ENCODE results near the gene PLCG2. TPM values are rescaled to one million over a fixed set of nuclear protein-coding genes. Genes with fewer than 3 reads are reported as not detected.

PLCG2 gene
- total RNA-seq, 2 experiments from 2014 or later, result 10.1 to 11.1 TPM

- peaks cover 47% of the 10 kb centered on the region for H3K27me3 Mint-ChIP-seq (ENCODE audit: low read depth)
- no peak overlapping the region for H3K27ac Mint-ChIP-seq
- ChIA-PET POLR2A (no interaction called here), CTCF (interaction anchor here (0.7 to 1.8 kb wide), 4 partner anchors 16 to 93 kb away, joined by 3 to 9 read pairs (median 4); no protein-coding TSS in a partner anchor)
- peak overlapping the region; percentile 84 for H3K4me3 Mint-ChIP-seq
- H3K9me3 Mint-ChIP-seq (ENCODE audit: insufficient read depth), result no peaks in the 10 kb centered on the region
- H3K36me3 Mint-ChIP-seq (ENCODE audit: low read depth), result no peaks in the 10 kb centered on the region
- peaks cover 12% of the 10 kb centered on the region for H3K4me1 Mint-ChIP-seq (ENCODE audit: low read depth)
- ATAC-seq, result no peak
- no peak for DNase-seq
These were observed 1.3 kb downstream of the PLCG2 start for GRCh38 chr16:81780350-81780749.

- H3K4me1 Mint-ChIP-seq (ENCODE audit: low read depth), result peaks cover 12% of the 10 kb centered on the region
- CTCF ChIA-PET, result interaction anchor here (0.8 to 1.2 kb wide), 2 partner anchors 16 to 92 kb away, joined by 3 read pairs; no protein-coding TSS in a partner anchor
- no peaks in the 10 kb centered on the region for H3K9me3 Mint-ChIP-seq (ENCODE audit: insufficient read depth)
- no peaks in the 10 kb centered on the region for H3K36me3 Mint-ChIP-seq (ENCODE audit: low read depth)
- H3K27me3 Mint-ChIP-seq (ENCODE audit: low read depth), result peaks cover 47% of the 10 kb centered on the region
- no peak overlapping the region for H3K27ac Mint-ChIP-seq
- ATAC-seq, result no peak
- POLR2A ChIA-PET, result no interaction called here
- DNase-seq, result no peak
- no peak overlapping the region for H3K4me3 Mint-ChIP-seq
These were observed 3.1 kb downstream of the PLCG2 start for GRCh38 chr16:81782236-81782635.

DNA sequence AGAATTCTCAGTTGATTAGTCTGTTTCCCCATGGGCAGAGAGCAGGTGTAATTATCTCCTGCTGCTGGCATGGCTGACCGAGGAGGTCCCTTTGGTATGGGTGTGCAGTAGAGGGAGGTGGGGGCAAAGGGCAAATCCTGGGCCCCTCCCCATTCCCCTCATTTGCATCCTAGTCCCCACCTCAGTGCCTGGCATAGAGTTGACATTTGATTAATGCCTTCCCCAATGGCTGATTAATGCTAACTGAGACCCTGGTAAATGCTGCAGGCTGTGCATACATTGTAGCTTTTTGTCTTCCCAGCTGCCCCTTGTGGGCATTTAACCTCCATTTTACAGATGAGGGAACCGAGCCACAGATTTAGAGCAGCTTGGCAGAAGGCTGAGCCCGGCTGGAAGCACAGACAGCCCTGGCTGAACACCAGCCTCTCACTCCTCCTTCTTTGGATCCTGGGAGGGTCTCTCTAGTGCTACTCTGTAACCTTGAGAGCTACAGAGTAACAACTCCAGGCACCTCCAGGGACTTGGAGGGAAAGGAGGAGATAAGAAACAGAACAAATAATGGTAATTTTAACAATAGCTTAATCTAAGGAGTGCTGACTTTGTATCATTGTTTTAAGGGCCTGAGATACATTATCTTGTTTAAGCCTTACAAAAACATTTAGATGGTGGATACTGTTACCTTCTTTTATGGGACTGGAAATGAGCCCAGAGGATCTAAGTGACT is 5.1 kb downstream of the PLCG2 start:
- ChIA-PET CTCF (interaction anchor here (1.0 kb wide), 1 partner anchor 90 kb away, joined by 5 read pairs; no protein-coding TSS in a partner anchor), POLR2A (no interaction called here)
- H3K4me3 Mint-ChIP-seq, result no peak overlapping the region

DNA sequence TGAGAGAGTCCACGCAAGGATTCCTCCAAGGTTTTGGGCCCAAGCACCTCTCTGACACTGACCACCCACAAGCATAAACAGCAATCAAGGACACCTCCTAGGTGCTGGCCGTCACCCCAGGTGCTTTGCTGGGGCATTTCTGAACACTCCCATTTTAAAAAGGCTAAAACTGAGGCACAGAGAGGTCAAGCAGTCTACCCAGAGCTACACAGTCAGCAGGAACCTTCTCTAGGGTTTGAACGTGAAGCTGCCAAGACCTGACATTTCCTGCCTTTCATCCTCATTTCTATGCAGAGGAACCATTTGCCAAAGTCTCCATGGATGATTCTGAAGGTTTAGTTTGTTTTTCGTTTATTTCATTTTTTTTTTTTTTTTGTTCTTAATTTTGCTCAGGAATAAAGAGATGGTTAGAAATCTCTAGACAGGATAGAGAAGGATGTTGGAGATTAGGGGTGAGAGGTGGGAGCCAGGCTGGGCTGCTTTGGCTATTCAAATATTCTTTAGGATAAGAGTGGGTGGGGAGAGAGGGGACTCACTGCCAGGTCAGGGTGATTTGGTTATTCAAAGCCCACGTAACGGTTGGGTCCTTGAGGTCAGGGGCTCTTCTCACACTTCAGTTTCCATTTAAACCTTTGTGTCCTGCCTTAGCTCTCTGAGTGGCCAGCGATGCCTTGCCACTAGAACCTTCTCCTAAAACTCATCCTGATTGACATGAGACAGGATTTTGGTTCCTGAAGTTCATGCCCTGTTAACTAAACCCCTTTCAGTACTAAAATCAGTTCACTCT is 6.2 kb downstream of the PLCG2 start:
- DNase-seq (no peak), ATAC-seq (no peak)
- Mint-ChIP-seq H3K4me3 (no peak overlapping the region), H3K9me3 (ENCODE audit: insufficient read depth) (no peaks in the 10 kb centered on the region), H3K4me1 (ENCODE audit: low read depth) (peaks cover under 1% of the 10 kb centered on the region), H3K27ac (no peak overlapping the region), H3K36me3 (ENCODE audit: low read depth) (no peaks in the 10 kb centered on the region), H3K27me3 (ENCODE audit: low read depth) (peaks cover 30% of the 10 kb centered on the region)
- POLR2A ChIA-PET, result interaction anchor here (1.7 kb wide), 1 partner anchor 13 kb away, joined by 4 read pairs; no protein-coding TSS in a partner anchor
- CTCF ChIA-PET, result interaction anchor here (1.0 kb wide), 1 partner anchor 88 kb away, joined by 5 read pairs; no protein-coding TSS in a partner anchor

More for the DNA sequence above, 5.1 kb downstream of the PLCG2 start:
- ATAC-seq, result no peak
- no peak overlapping the region for H3K27ac Mint-ChIP-seq
- H3K9me3 Mint-ChIP-seq (ENCODE audit: insufficient read depth), result no peaks in the 10 kb centered on the region
- peaks cover 8% of the 10 kb centered on the region for H3K4me1 Mint-ChIP-seq (ENCODE audit: low read depth)
- no peaks in the 10 kb centered on the region for H3K36me3 Mint-ChIP-seq (ENCODE audit: low read depth)
- DNase-seq, result no peak
- H3K27me3 Mint-ChIP-seq (ENCODE audit: low read depth), result peaks cover 38% of the 10 kb centered on the region

DNA sequence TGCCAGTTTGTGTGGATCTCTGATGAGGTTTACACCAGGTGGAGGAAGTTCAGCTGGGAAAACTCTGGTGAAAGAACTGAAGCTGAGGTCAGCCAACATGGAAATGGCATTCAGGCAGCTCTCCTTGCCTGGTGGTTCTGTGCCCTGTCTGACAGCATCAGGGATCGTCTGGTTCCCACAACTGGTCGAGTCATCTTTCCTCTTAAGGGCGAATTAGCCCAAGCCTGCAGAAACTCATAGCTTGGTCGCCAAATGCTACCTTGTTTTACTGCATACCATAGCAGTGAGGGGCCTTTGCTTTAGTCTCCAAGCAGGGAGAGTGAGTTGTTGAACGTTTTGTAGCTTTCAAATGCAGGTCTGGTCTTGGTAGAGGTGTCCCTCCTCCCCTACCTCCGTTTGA is 7.2 kb downstream of the PLCG2 start:
- ATAC-seq, result no peak
- no peaks in the 10 kb centered on the region for H3K36me3 Mint-ChIP-seq (ENCODE audit: low read depth)
- CTCF ChIA-PET, result no interaction called here
- no peak overlapping the region for H3K27ac Mint-ChIP-seq
- no peaks in the 10 kb centered on the region for H3K9me3 Mint-ChIP-seq (ENCODE audit: insufficient read depth)
- no peak for DNase-seq
- POLR2A ChIA-PET, result interaction anchor here (1.7 kb wide), 1 partner anchor 12 kb away, joined by 4 read pairs; no protein-coding TSS in a partner anchor
- peaks cover 24% of the 10 kb centered on the region for H3K27me3 Mint-ChIP-seq (ENCODE audit: low read depth)
- H3K4me1 Mint-ChIP-seq (ENCODE audit: low read depth), result no peaks in the 10 kb centered on the region
- no peak overlapping the region for H3K4me3 Mint-ChIP-seq

DNA sequence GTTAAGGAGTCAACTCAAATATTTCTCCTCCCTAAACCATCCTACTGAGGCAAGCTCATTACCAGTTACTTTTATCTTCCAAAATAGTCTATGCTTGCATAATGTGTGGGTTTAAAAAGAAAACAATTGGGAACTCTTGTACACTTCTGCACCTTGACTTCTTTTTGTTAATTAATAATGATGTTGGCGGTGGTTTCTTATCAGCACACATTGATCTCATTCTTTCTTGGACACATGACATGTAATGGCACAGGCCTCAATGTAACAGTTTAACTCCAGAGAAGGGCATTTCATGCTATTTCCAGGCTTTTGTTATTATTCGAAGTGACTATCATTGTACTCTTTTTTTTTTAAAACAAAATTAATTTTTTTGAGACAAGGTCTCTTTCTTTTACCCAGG is 7.8 kb downstream of the PLCG2 start:
- Mint-ChIP-seq H3K4me1 (ENCODE audit: low read depth) (no peaks in the 10 kb centered on the region), H3K27ac (no peak overlapping the region), H3K4me3 (no peak overlapping the region), H3K27me3 (ENCODE audit: low read depth) (peaks cover 20% of the 10 kb centered on the region), H3K36me3 (ENCODE audit: low read depth) (no peaks in the 10 kb centered on the region), H3K9me3 (ENCODE audit: insufficient read depth) (no peaks in the 10 kb centered on the region)
- no peak for ATAC-seq
- POLR2A ChIA-PET, result interaction anchor here (1.7 kb wide), 1 partner anchor 12 kb away, joined by 4 read pairs; no protein-coding TSS in a partner anchor
- CTCF ChIA-PET, result no interaction called here
- DNase-seq, result no peak

DNA sequence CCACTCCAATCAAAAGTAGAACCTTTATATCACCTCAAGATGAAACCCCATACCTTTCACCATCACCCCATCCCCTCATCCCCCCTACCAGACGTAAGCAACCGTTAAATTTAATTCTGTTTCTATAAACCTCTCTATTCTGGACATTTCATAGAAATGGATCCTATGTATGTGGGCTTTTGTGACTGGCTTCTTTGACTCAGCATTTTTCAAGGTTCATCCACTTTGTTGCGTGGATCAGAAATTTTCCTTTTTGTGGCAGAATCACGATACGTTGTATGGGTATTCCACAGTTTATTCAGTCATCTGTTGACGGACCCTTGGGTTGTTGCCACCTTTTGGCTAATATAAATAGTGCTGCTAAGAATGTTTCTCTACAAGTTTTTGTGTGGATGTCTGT is 8.6 kb downstream of the PLCG2 start:
- Mint-ChIP-seq H3K27ac (no peak overlapping the region), H3K36me3 (ENCODE audit: low read depth) (no peaks in the 10 kb centered on the region), H3K4me1 (ENCODE audit: low read depth) (no peaks in the 10 kb centered on the region), H3K27me3 (ENCODE audit: low read depth) (peaks cover 17% of the 10 kb centered on the region), H3K9me3 (ENCODE audit: insufficient read depth) (no peaks in the 10 kb centered on the region), H3K4me3 (no peak overlapping the region)
- ATAC-seq (no peak), DNase-seq (no peak)
- ChIA-PET POLR2A (no interaction called here), CTCF (no interaction called here)

DNA sequence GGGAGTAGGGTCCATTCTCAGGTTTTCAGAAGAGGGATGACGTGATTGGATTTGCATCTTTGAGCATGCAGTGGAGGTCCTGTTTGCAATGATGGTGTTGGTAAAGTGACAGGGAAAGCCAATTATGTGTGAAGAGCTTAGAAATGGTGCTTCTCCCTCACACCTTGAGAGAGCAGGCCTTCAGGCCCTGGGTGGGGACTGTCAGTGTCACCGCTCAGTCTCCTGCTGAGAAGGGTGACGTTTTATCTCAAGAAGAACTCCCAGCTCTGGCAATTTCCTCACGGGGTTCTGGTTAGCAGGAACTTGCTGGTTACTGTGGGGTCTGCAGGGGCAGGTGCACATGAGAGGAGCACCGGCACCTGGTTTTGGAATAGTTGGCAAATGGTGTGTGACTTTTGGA is 11.2 kb downstream of the PLCG2 start:
- H3K4me1 Mint-ChIP-seq (ENCODE audit: low read depth), result no peaks in the 10 kb centered on the region
- H3K27me3 Mint-ChIP-seq (ENCODE audit: low read depth), result peaks cover 7% of the 10 kb centered on the region
- DNase-seq (no peak), ATAC-seq (no peak)
- no peaks in the 10 kb centered on the region for H3K36me3 Mint-ChIP-seq (ENCODE audit: low read depth)
- no peak overlapping the region for H3K4me3 Mint-ChIP-seq
- H3K9me3 Mint-ChIP-seq (ENCODE audit: insufficient read depth), result no peaks in the 10 kb centered on the region
- H3K27ac Mint-ChIP-seq, result no peak overlapping the region
- ChIA-PET CTCF (no interaction called here), POLR2A (no interaction called here)

- Mint-ChIP-seq H3K27me3 (ENCODE audit: low read depth) (peaks cover 7% of the 10 kb centered on the region), H3K9me3 (ENCODE audit: insufficient read depth) (no peaks in the 10 kb centered on the region), H3K4me1 (ENCODE audit: low read depth) (peaks cover 3% of the 10 kb centered on the region), H3K36me3 (ENCODE audit: low read depth) (no peaks in the 10 kb centered on the region), H3K27ac (no peak overlapping the region), H3K4me3 (no peak overlapping the region)
- POLR2A ChIA-PET, result no interaction called here
- DNase-seq (no peak), ATAC-seq (no peak)
- CTCF ChIA-PET, result no interaction called here
These were observed 11.8 kb downstream of the PLCG2 start for GRCh38 chr16:81790830-81791435.

DNA sequence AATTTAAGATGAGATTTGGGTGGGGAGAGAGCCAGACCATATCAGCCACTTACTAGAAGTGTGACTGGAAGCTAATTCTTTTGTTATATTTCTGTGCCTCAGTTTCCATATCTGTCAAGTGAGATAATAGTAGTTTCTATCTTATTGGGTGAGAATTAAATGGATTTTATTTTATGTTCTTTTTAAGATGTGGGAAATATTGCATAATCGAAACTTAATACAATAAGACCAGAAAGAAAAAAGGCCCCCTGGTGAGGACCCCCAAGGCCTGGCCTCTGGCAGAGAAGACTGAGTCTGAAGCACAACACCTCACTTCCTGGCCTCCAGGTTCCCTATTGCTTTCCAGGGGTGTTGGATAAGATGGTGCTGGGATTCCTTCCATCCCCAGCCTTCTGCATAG is 13.7 kb downstream of the PLCG2 start:
- ChIA-PET CTCF (interaction anchor here (0.7 kb wide), 1 partner anchor 81 kb away, joined by 3 read pairs; no protein-coding TSS in a partner anchor), POLR2A (interaction anchor here (1.0 kb wide), 1 partner anchor 43 kb away, joined by 3 read pairs; no protein-coding TSS in a partner anchor)
- H3K36me3 Mint-ChIP-seq (ENCODE audit: low read depth), result no peaks in the 10 kb centered on the region
- H3K4me1 Mint-ChIP-seq (ENCODE audit: low read depth), result peaks cover 22% of the 10 kb centered on the region
- DNase-seq (no peak), ATAC-seq (no peak)
- no peak overlapping the region for H3K27ac Mint-ChIP-seq
- no peaks in the 10 kb centered on the region for H3K9me3 Mint-ChIP-seq (ENCODE audit: insufficient read depth)
- peaks cover 4% of the 10 kb centered on the region for H3K27me3 Mint-ChIP-seq (ENCODE audit: low read depth)
- H3K4me3 Mint-ChIP-seq, result no peak overlapping the region

GRCh38 chr16:81795193-81795592 is 16.1 kb downstream of the PLCG2 start:
- no peak for DNase-seq
- H3K27me3 Mint-ChIP-seq (ENCODE audit: low read depth), result peaks cover 4% of the 10 kb centered on the region
- no peaks in the 10 kb centered on the region for H3K9me3 Mint-ChIP-seq (ENCODE audit: insufficient read depth)
- peaks cover under 1% of the 10 kb centered on the region for H3K36me3 Mint-ChIP-seq (ENCODE audit: low read depth)
- POLR2A ChIA-PET, result no interaction called here
- CTCF ChIA-PET, result interaction anchor here (1.4 kb wide), 1 partner anchor 79 kb away, joined by 6 read pairs; no protein-coding TSS in a partner anchor
- H3K4me1 Mint-ChIP-seq (ENCODE audit: low read depth), result peaks cover 39% of the 10 kb centered on the region
- H3K27ac Mint-ChIP-seq, result no peak overlapping the region
- no peak overlapping the region for H3K4me3 Mint-ChIP-seq
- ATAC-seq, result no peak

Data from activated CD8-positive, alpha-beta T cell treated with anti-CD3 and anti-CD28 coated beads, Interleukin-2, amount 10 ng/mL, durations not matched to agents 7 days and 5 days (primary cell).